Thyroid gland (tissue), 4 donors: ENCODE measurements around the gene HYAL1. TPM values are rescaled to one million over a fixed set of nuclear protein-coding genes. Genes with fewer than 3 reads are reported as not detected.

Experiments
- DNase-seq, 2 donors: peaks; one replicate each; pipeline ENCODE4 v3.0.0-alpha.2; 2019
- H3K27ac ChIP-seq, 3 donors: fragments of 200-600 bp; sonication (generic); 1 replicate in 2 of 3; 2 replicates in 1 of 3; pipeline ENCODE4 v1.5.1; 2016 to 2019; ENCODE audit warnings: mild to moderate bottlenecking in 1 of 3, moderate library complexity in 1 of 3
- H3K27me3 ChIP-seq: fragments of 200-600 bp; sonication (generic); one replicate; pipeline ENCODE4 v1.5.1; 2019
- H3K36me3 ChIP-seq, 2 donors: fragments of 200-600 bp; sonication (generic); one replicate each; pipeline ENCODE4 v1.5.1; 2016 to 2019
- H3K4me1 ChIP-seq, 2 donors: fragments of 200-600 bp; sonication (generic); one replicate each; pipeline ENCODE4 v1.5.1; 2017 to 2019
- H3K4me3 ChIP-seq, 3 donors: fragments of 200-600 bp; sonication (generic); replicated peaks in 1 of 3; 1 replicate in 2 of 3; 2 replicates in 1 of 3; pipeline ENCODE4 v1.5.1; 2016; ENCODE audit warnings: mild to moderate bottlenecking in 1 of 3
- H3K9me3 ChIP-seq: fragments of 200-600 bp; sonication (generic); one replicate; pipeline ENCODE4 v1.5.1; 2017
- CTCF ChIP-seq, 6 experiments: fragments of 200-600 bp in 3 of 6; fragments of 450-650 bp in 3 of 6; sonication (generic) in 3 of 6; IDR thresholded peaks; one replicate each; pipeline ENCODE4 v1.5.1; 2016 to 2019; ENCODE audit warnings: antibody characterized with exemption in 6 of 6, mild to moderate bottlenecking in 2 of 6, inconsistent platforms in 1 of 6, moderate library complexity in 1 of 6
- POLR2A ChIP-seq, 2 donors: fragments of 450-650 bp; IDR thresholded peaks; one replicate each; pipeline ENCODE4 v1.6.1; 2017; ENCODE audit warnings: antibody characterized with exemption in 2 of 2, mild to moderate bottlenecking in 2 of 2, moderate library complexity in 1 of 2
- WGBS, 2 donors: methylation state at CpG; one replicate each; pipeline ENCODE4 v1.1.5; 2017; 5-methylcytosine and 5-hydroxymethylcytosine counted together
- intact Hi-C: fragments of 100-400 bp; cut with DNase I; formaldehyde crosslinking; loops from one replicate; pipeline ENCODE4 v1.15.1; 2023
- total RNA-seq, 4 donors: library from RNA; depleted of rRNA; stranded (reverse); fragments of >200 nt; gene quantifications; one replicate each; pipeline ENCODE4 v1.2.3, GENCODE V29; 2016

Gene HYAL1
- total RNA-seq, 4 donors from 2014 or later: 5.8 to 13.8 (median 9.7) TPM

GRCh38 chr3:50350213-50350526, 46.8 kb upstream of the HYAL1 start:
- WGBS, 2 donors: 13 to 18% methylated on average over 7 of the region's 7 CpGs
- intact Hi-C loops: no loop called here
- H3K4me1 ChIP-seq: peaks cover 30 to 46% of the 10 kb centered on the region in 2 donors

DNA sequence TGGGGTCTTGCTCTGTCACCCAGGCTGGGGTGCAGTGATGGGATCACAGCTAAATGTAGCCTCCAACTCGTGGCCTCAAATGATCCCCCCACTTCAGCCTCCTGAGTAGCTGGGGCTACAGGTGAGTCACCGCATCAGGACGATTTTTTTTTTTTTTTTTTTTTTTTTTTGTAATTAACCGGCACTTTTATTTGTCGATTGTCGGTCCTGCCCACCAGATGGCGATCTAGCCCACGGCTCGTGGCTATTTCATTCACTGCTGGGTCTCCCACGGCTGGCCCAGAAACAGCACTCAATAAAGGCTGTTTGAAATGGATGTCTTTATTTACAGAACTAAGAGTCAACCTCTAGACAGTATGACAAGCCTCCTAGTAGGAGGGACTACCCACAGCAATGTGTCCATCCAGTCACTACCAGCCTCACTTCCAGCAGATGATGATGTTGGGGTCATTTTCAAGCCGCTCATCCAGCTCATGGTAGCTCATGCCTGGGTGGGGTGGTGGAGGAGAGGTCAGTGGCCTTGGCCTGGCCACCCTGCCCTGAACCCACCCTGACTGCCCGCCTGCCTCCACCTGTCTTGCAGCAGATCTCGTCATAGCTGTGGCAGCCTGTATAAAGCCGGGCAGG, 43.9 kb upstream of the HYAL1 start:
- no peaks in the 10 kb centered on the region for H3K27me3 ChIP-seq
- H3K27ac ChIP-seq: no peak overlapping the region
- 29 to 30% methylated on average over 14 of the region's 14 CpGs for WGBS, 2 donors
- H3K4me1 ChIP-seq: peaks cover 29 to 39% of the 10 kb centered on the region in 2 donors
- H3K36me3 ChIP-seq: no peaks in the 10 kb centered on the region
- intact Hi-C loops: no loop called here
- DNase-seq: peak; percentile 78 to 83
- H3K9me3 ChIP-seq: no peaks in the 10 kb centered on the region
- peak in 5 of 6 experiments; percentile 39 to 78 (median 54) for TF ChIP-seq CTCF (IDR thresholded peaks at IDR 0.05)
- TF ChIP-seq POLR2A (IDR thresholded peaks at IDR 0.05): no peak
- no peak overlapping the region for H3K4me3 ChIP-seq

More at GRCh38 chr3:50350213-50350526, 46.8 kb upstream of the HYAL1 start:
- TF ChIP-seq POLR2A (IDR thresholded peaks at IDR 0.05) (no peak), CTCF (IDR thresholded peaks at IDR 0.05) (no peak)
- Histone ChIP-seq H3K4me3 (peak overlapping the region; percentile 56 to 75 (median 60)), H3K27ac (peak overlapping the region; percentile 11 to 92 (median 90)), H3K9me3 (no peaks in the 10 kb centered on the region), H3K27me3 (no peaks in the 10 kb centered on the region), H3K36me3 (peaks cover 20 to 26% of the 10 kb centered on the region in 2 donors)
- no peak for DNase-seq

DNA sequence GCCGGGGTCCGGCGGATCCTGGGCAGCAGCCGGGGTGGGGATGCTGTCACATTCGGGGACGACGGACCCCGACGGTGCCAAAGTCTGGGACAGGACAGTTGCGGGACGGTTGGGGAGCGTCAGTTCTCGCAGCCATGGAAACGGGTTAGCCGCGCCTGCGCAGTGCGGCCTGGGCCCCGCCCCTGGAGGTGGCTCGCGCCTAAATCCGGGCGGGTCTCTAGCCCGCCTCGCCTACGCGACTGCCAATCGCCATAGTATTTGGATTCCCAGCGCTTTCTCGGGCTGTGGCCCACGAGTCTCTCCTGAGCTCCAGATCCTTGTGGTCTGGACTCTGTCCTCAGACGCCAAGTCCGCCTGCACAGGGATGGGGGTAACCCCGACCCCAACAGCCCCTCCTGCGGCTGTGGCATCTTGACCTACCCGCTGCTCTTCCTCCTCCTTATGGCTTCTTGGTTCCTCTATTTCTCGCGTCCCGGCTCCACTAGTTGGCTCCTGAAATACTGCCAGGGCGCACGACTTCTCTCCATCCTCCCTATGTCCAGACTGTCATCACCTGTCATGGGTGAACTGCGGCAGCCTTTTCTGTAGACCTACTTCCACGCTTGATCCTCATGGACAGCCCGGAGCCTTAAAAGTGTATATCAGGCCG, 42.3 kb upstream of the HYAL1 start, which contains the start of gene ZMYND10:
ZMYND10 (minus strand) TSS at position 147 of the 649 bp plus-strand sequence. CDS start 153 bp downstream, outside the sequence.
- H3K9me3 ChIP-seq: no peaks in the 10 kb centered on the region
- no peaks in the 10 kb centered on the region for H3K36me3 ChIP-seq
- no peaks in the 10 kb centered on the region for H3K27me3 ChIP-seq
- no peak for TF ChIP-seq POLR2A (IDR thresholded peaks at IDR 0.05)
- TF ChIP-seq CTCF (IDR thresholded peaks at IDR 0.05): no peak
- H3K4me1 ChIP-seq: peaks cover 20 to 34% of the 10 kb centered on the region in 2 donors
- intact Hi-C loops: no loop called here
- peak within 1 kb of the TSS in 1 of 3 donors; percentile 21 for H3K4me3 ChIP-seq
- 12 to 13% methylated on average over 40 to 42 of the region's 45 CpGs for WGBS, 2 donors
- peak; percentile 61 to 64 for DNase-seq
- H3K27ac ChIP-seq: no peak within 1 kb of the TSS

DNA sequence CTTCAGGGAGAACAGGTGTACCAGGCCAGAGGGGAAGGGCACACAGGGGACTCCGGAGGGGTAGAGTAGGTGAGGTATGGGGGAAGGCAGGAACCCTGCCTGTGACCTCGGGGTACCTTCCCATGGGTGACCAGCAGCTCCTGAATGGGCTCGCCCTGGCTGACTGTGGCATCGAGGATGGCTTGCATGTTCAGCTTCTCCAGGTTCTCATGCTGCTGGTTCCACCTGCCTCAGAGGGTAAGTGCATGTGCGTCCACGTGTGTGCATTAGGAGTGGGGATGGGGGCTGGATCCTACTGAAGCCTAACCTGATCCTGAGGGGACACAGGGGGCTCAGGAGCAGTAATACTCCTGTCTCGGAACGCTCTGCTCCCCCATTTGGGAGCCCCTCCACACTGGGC, 41.6 kb upstream of the HYAL1 start:
- Histone ChIP-seq H3K9me3 (no peaks in the 10 kb centered on the region), H3K4me3 (peak overlapping the region in 1 of 3 donors; percentile 21), H3K27me3 (no peaks in the 10 kb centered on the region), H3K27ac (no peak overlapping the region), H3K36me3 (no peaks in the 10 kb centered on the region), H3K4me1 (peaks cover 17 to 30% of the 10 kb centered on the region in 2 donors)
- no peak for DNase-seq
- intact Hi-C loops: no loop called here
- WGBS, 2 donors: 67 to 68% methylated on average over 4 to 8 of the region's 8 CpGs
- no peak for TF ChIP-seq POLR2A (IDR thresholded peaks at IDR 0.05)
- no peak for TF ChIP-seq CTCF (IDR thresholded peaks at IDR 0.05)
